B cell (primary cell): ENCODE results near the gene ARHGEF4. TPM values are rescaled to one million over a fixed set of nuclear protein-coding genes. Genes with fewer than 3 reads are reported as not detected.

Experiments used
- ATAC-seq: fragments of 200-7000 bp; cut with Tn5 transposase; one replicate; pipeline ENCODE4 v1.10.0; 2021; ENCODE audit warnings: low read depth, mild to moderate bottlenecking, moderate number of reproducible peaks, moderate library complexity
- CTCF ChIA-PET: fragments of 350-600 bp; sonication (Branson Sonifier 250); formaldehyde crosslinking; loops from one replicate; lab custom pipeline; 2021; ENCODE audit warnings: antibody characterized with exemption, inconsistent platforms; lab: Charles Lee
- POLR2A ChIA-PET: fragments of 350-600 bp; sonication (Branson Sonifier 250); formaldehyde crosslinking; loops from one replicate; lab custom pipeline; 2021; ENCODE audit warnings: antibody characterized with exemption; lab: Charles Lee
- DNase-seq: peaks from one replicate; pipeline ENCODE4 v3.0.0; 2013
- H2AFZ ChIP-seq: 2 replicates; pipeline ENCODE4 v1.6.1; 2012; ENCODE audit warnings: mild to moderate bottlenecking, low read depth, low read length; ENCODE audit not compliant: insufficient read depth, poor library complexity, severe bottlenecking
- H3K27ac ChIP-seq, 2 donors: 1 replicate in 1 of 2; 2 replicates in 1 of 2; pipeline ENCODE4 v1.5.1; 2012 to 2013; ENCODE audit warnings: low read length in 2 of 2, mild to moderate bottlenecking in 2 of 2, moderate library complexity in 1 of 2
- H3K27me3 ChIP-seq, 4 experiments: fragments of 200-600 bp in 1 of 4; sonication (generic) in 1 of 4; replicated peaks in 1 of 4; 1 replicate in 2 of 4; 2 replicates in 2 of 4; pipeline versions ENCODE4 v1.6.1 to v1.7.0; 2013 to 2016; ENCODE audit warnings: low read length in 3 of 4, mild to moderate bottlenecking in 2 of 4, mixed read lengths in 1 of 4, moderate library complexity in 1 of 4; ENCODE audit not compliant: insufficient read depth in 4 of 4, control insufficient read depth in 3 of 4; ENCODE audit errors: control extremely low read depth in 1 of 4
- H3K36me3 ChIP-seq, 2 experiments: replicated peaks in 1 of 2; 1 replicate in 1 of 2; 2 replicates in 1 of 2; pipeline versions ENCODE4 v1.6.1 to v1.7.1; 2013; ENCODE audit warnings: low read length in 1 of 2; ENCODE audit not compliant: insufficient read depth in 2 of 2, control insufficient read depth in 1 of 2; ENCODE audit errors: control extremely low read depth in 1 of 2, extremely low read depth in 1 of 2
- H3K4me1 ChIP-seq, 2 donors: fragments of 200-600 bp in 1 of 2; sonication (generic) in 1 of 2; 1 replicate in 1 of 2; 2 replicates in 1 of 2; pipeline versions ENCODE4 v1.5.1 to v1.6.1; 2013 to 2017; ENCODE audit warnings: low read length in 2 of 2; ENCODE audit not compliant: control insufficient read depth in 2 of 2, insufficient read depth in 2 of 2
- H3K4me2 ChIP-seq: replicated peaks from 2 replicates; pipeline ENCODE3; 2012; ENCODE audit warnings: mild to moderate bottlenecking, low read depth, low read length; ENCODE audit not compliant: poor library complexity, severe bottlenecking
- H3K4me3 ChIP-seq, 5 experiments: fragments of 200-600 bp in 1 of 5; sonication (generic) in 1 of 5; 1 replicate in 3 of 5; 2 replicates in 2 of 5; pipeline versions ENCODE4 v1.5.1 to v1.7.0; 2011 to 2016; ENCODE audit warnings: low read length in 4 of 5, mild to moderate bottlenecking in 4 of 5, low read depth in 2 of 5, control low read depth in 1 of 5, moderate library complexity in 1 of 5; ENCODE audit not compliant: insufficient read depth in 1 of 5; ENCODE audit errors: control extremely low read depth in 1 of 5, extremely low read depth in 1 of 5
- H3K79me2 ChIP-seq: fragments of 200-600 bp; sonication (generic); one replicate; pipeline ENCODE4 v1.6.0; 2016; ENCODE audit warnings: low read length; ENCODE audit not compliant: control insufficient read depth, insufficient read depth
- H3K9ac ChIP-seq: fragments of 200-600 bp; sonication (generic); 2 replicates; pipeline ENCODE4 v1.6.1; 2017; ENCODE audit warnings: mild to moderate bottlenecking, low read length, moderate library complexity
- H3K9me3 ChIP-seq, 3 donors: one replicate each; pipeline versions ENCODE4 v1.6.1 to v1.7.1; 2013; ENCODE audit warnings: low read length in 2 of 3; ENCODE audit not compliant: control insufficient read depth in 2 of 3, insufficient read depth in 1 of 3; ENCODE audit errors: control extremely low read depth in 1 of 3
- H4K20me1 ChIP-seq: 2 replicates; pipeline ENCODE4 v1.6.0; 2012; ENCODE audit warnings: mild to moderate bottlenecking, low read length; ENCODE audit not compliant: insufficient read depth, control insufficient read depth, poor library complexity, severe bottlenecking
- H3K27ac Mint-ChIP-seq: one replicate; pipeline ENCODE4 v1.8.0; 2021; ENCODE audit warnings: mixed read lengths
- H3K27me3 Mint-ChIP-seq: one replicate; pipeline ENCODE4 v1.8.0; 2021; ENCODE audit warnings: mixed read lengths
- H3K4me1 Mint-ChIP-seq: one replicate; pipeline ENCODE4 v1.8.0; 2021; ENCODE audit warnings: mixed read lengths
- H3K4me3 Mint-ChIP-seq: one replicate; pipeline ENCODE4 v1.8.0; 2021; ENCODE audit warnings: mixed read lengths
- H3K9me3 Mint-ChIP-seq: one replicate; pipeline ENCODE4 v1.8.0; 2022; ENCODE audit warnings: mixed read lengths; ENCODE audit not compliant: insufficient read depth
- CTCF ChIP-seq: fragments of 200-600 bp; IDR thresholded peaks from one replicate; pipeline ENCODE4 v1.8.0; 2022; ENCODE audit warnings: antibody characterized with exemption, mild to moderate bottlenecking
- EZH2 ChIP-seq: IDR thresholded peaks from 2 replicates; pipeline ENCODE4 v1.6.1; 2012; ENCODE audit warnings: borderline replicate concordance, low read depth, mild to moderate bottlenecking, moderate library complexity, low read length; ENCODE audit not compliant: insufficient read depth, poor library complexity, severe bottlenecking
- WGBS: methylation state at CpG from one replicate; pipeline ENCODE4 v1.1.5; 2013; ENCODE audit warnings: missing lambda C conversion rate; ENCODE audit not compliant: insufficient coverage; 5-methylcytosine and 5-hydroxymethylcytosine counted together
- intact Hi-C: fragments of 100-400 bp; cut with micrococcal nuclease; formaldehyde crosslinking; loops from one replicate; pipeline ENCODE4 v1.10.0; 2022
- polyA minus RNA-seq: library from RNA; depleted of rRNA, polyadenylated mRNA; stranded (reverse); fragments of >200 nt; gene quantifications from 2 replicates; pipeline ENCODE4 v1.2.3, GENCODE V29; 2012
- polyA plus RNA-seq: library from polyadenylated mRNA; depleted of rRNA; stranded (reverse); fragments of >200 nt; gene quantifications from 2 replicates; pipeline ENCODE4 v1.2.3, GENCODE V29; 2012
- total RNA-seq, 2 donors: library from RNA; stranded (reverse); fragments of 120-200 nt in 1 of 2; gene quantifications; 1 replicate in 1 of 2; 2 replicates in 1 of 2; pipeline versions ENCODE4 v1.2.3 to v1.2.4, GENCODE V29; 2013 to 2022

ARHGEF4 gene
- 1.7 and 2.1 TPM in 2 replicates for total RNA-seq
- 0.19 TPM for total RNA-seq (2013)
- polyA plus RNA-seq = not detected in 2 replicates
- 0.43 TPM in 1 of 2 replicates, not detected in the other for polyA minus RNA-seq

- ATAC-seq (peak; percentile 72), DNase-seq (peak; percentile 21)
- Histone ChIP-seq H3K79me2 (no peaks in the 10 kb centered on the region), H3K9ac (no peak within 1 kb of the TSS), H3K27me3 (peaks cover 0 to 27% (median 4%) of the 10 kb centered on the region in 4 experiments), H3K9me3 (no peaks in the 10 kb centered on the region), H4K20me1 (no peaks in the 10 kb centered on the region), H3K4me2 (peak within 1 kb of the TSS; percentile 60), H3K27ac (no peak within 1 kb of the TSS), H3K4me1 (peaks cover 0 to 5% of the 10 kb centered on the region in 2 donors), H2AFZ (peak within 1 kb of the TSS; percentile 28), H3K4me3 (peak within 1 kb of the TSS in 1 of 5 experiments; percentile 5), H3K36me3 (no peaks in the 10 kb centered on the region)
- no peak within 1 kb of the TSS for H3K27ac Mint-ChIP-seq
- H3K4me1 Mint-ChIP-seq = peaks cover 7% of the 10 kb centered on the region
- POLR2A ChIA-PET = interaction anchor here (2.2 kb wide), 1 partner anchor 12 kb away, joined by 8 read pairs; no protein-coding TSS in a partner anchor
- intact Hi-C loops = no loop called here
- 7% methylated on average over 70 of the region's 70 CpGs for WGBS
- TF ChIP-seq EZH2 (no peak), CTCF (no peak)
- peak within 1 kb of the TSS; percentile 69 for H3K4me3 Mint-ChIP-seq
- H3K9me3 Mint-ChIP-seq = no peaks in the 10 kb centered on the region
- CTCF ChIA-PET = interaction anchor here (0.9 kb wide), 1 partner anchor 39 kb away, joined by 3 read pairs; no protein-coding TSS in a partner anchor
- H3K27me3 Mint-ChIP-seq = peaks cover 30% of the 10 kb centered on the region
Observed at GRCh38 chr2:130836501-130837174, at the start of gene ARHGEF4. Gene ARHGEF4, plus strand, starts transcription at chr2:130836914. Its CDS starts 40 bp downstream, at chr2:130836954.

GRCh38 chr2:130787841-130788240 is 48.9 kb upstream of the ARHGEF4 start:
- peaks cover 3% of the 10 kb centered on the region for H3K27me3 Mint-ChIP-seq
- peaks cover 0 to 4% (median 0%) of the 10 kb centered on the region in 3 donors for H3K9me3 ChIP-seq
- H3K36me3 ChIP-seq = no peaks in the 10 kb centered on the region
- no peak overlapping the region for H3K4me3 ChIP-seq
- H3K27ac ChIP-seq = no peak overlapping the region
- no peaks in the 10 kb centered on the region for H3K4me1 Mint-ChIP-seq
- no peak overlapping the region for H3K4me2 ChIP-seq
- H4K20me1 ChIP-seq = no peaks in the 10 kb centered on the region
- H3K27me3 ChIP-seq = no peaks in the 10 kb centered on the region
- no peak overlapping the region for H2AFZ ChIP-seq
- ATAC-seq (no peak), DNase-seq (no peak)
- H3K27ac Mint-ChIP-seq = no peak overlapping the region
- no peak overlapping the region for H3K4me3 Mint-ChIP-seq
- no peaks in the 10 kb centered on the region for H3K9me3 Mint-ChIP-seq
- H3K79me2 ChIP-seq = no peaks in the 10 kb centered on the region
- POLR2A ChIA-PET = no interaction called here
- intact Hi-C loops = no loop called here
- H3K9ac ChIP-seq = no peak overlapping the region
- 90% methylated on average over 13 of the region's 17 CpGs for WGBS
- no peak for TF ChIP-seq CTCF
- TF ChIP-seq EZH2 = no peak
- H3K4me1 ChIP-seq = no peaks in the 10 kb centered on the region
- CTCF ChIA-PET = no interaction called here
